MM.1S (cell line): Measurements from ENCODE around the gene EIF2D.

Experiments used
- CTCF ChIP-seq: fragments of 300-600 bp; sonication (generic); IDR thresholded peaks from 2 replicates; pipeline ENCODE4 v1.5.1; 2016; ENCODE audit warnings: antibody characterized with exemption, low read length, mixed read lengths
- EZH2 ChIP-seq: fragments of 300-600 bp; sonication (generic); optimal IDR thresholded peaks from 2 replicates; pipeline ENCODE3; 2017; ENCODE audit warnings: low read depth, mild to moderate bottlenecking, antibody characterized with exemption, low read length, mixed read lengths

DNA sequence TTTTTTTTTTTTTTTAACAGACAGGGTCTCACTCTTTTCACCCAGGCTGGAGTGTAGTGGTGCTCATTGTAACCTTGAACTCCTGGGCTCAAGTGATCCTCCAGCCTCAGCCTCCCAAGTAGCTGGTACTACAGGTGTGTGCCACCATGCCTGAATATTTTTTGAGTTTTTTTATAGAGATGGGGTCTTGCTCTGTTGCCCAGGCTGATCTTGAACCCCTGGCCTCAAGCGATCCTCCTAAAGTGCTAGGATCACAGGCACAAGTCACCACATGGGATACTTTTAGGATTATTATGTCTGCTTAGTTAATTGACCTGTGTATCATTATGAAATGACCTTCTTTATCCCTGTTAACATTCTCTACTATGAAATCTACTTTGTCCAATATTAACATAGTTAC is 66.9 kb downstream of the EIF2D start:
- TF ChIP-seq CTCF: no peak
- no peak for TF ChIP-seq EZH2
